Bone marrow (tissue), 2 donors: ENCODE results near the gene POU3F1.

Experiments used
- DNase-seq, 2 donors: peaks; one replicate each; lab custom pipeline; 2025; lab: John Stamatoyannopoulos, UW

Gene POU3F1

GRCh38 chr1:38028105-38028591, 18.4 kb downstream of the POU3F1 start:
- no peak for DNase-seq

GRCh38 chr1:38027201-38028104, 19.1 kb downstream of the POU3F1 start:
- DNase-seq = no peak

- no peak for DNase-seq
Observed at GRCh38 chr1:38026592-38027200, 19.9 kb downstream of the POU3F1 start.

- DNase-seq = no peak
Observed at GRCh38 chr1:38025664-38026063, 20.9 kb downstream of the POU3F1 start.

- DNase-seq = no peak
Observed at GRCh38 chr1:38025233-38025632, 21.4 kb downstream of the POU3F1 start.

GRCh38 chr1:38022810-38023209, 23.8 kb downstream of the POU3F1 start:
- no peak for DNase-seq

GRCh38 chr1:38021969-38022368, 24.6 kb downstream of the POU3F1 start:
- no peak for DNase-seq

- no peak for DNase-seq
Observed at GRCh38 chr1:38020396-38020795, 26.2 kb downstream of the POU3F1 start.

GRCh38 chr1:38018864-38019343, 27.7 kb downstream of the POU3F1 start:
- DNase-seq = peak in 1 of 2 donors; percentile 62

- no peak for DNase-seq
Observed at GRCh38 chr1:38015978-38016725, 30.4 kb downstream of the POU3F1 start.

GRCh38 chr1:38014724-38015424, 31.7 kb downstream of the POU3F1 start:
- no peak for DNase-seq

- DNase-seq = no peak
Observed at GRCh38 chr1:38014171-38014570, 32.4 kb downstream of the POU3F1 start.

GRCh38 chr1:38013227-38013622, 33.4 kb downstream of the POU3F1 start:
- no peak for DNase-seq

GRCh38 chr1:38012363-38013226, 34.0 kb downstream of the POU3F1 start, which contains the start of gene UTP11:
Gene UTP11 (plus strand): TSS chr1:38012734. CDS start chr1:38012803, 69 bp downstream.
- DNase-seq = peak; percentile 82 to 98

GRCh38 chr1:38009841-38010180, 36.8 kb downstream of the POU3F1 start:
- DNase-seq = no peak

GRCh38 chr1:38009088-38009840, 37.3 kb downstream of the POU3F1 start:
- peak in 1 of 2 donors; percentile 95 for DNase-seq

- no peak for DNase-seq
Observed at GRCh38 chr1:38006008-38006828, 40.4 kb downstream of the POU3F1 start.

- no peak for DNase-seq
Observed at GRCh38 chr1:38005195-38006007, 41.2 kb downstream of the POU3F1 start, which contains the start of gene FHL3. Gene FHL3 (minus strand): TSS chr1:38005514. CDS start chr1:37999412, 6,102 bp downstream.
